Measurements from ENCODE around the gene KRTAP10-11. TPM values are rescaled to one million over a fixed set of nuclear protein-coding genes. Genes with fewer than 3 reads are reported as not detected.
A peak's percentile ranks its signal among the peaks of the same experiment; 100 is the strongest.

KRTAP10-11 gene
- total RNA-seq, 2 donors from 2014 or later = not detected

- H3K27ac ChIP-seq = no peak overlapping the region
- no peak for TF ChIP-seq CTCF (IDR thresholded peaks at IDR 0.05)
- no peaks in the 10 kb centered on the region for H3K27me3 ChIP-seq
- H3K9me3 ChIP-seq = no peaks in the 10 kb centered on the region
- H3K4me3 ChIP-seq = no peak overlapping the region
- intact Hi-C loops (cut with DNase I) = no loop called here
- H3K9ac ChIP-seq (ENCODE audit: low read depth in 2 of 2, low read length in 2 of 2) = no peak overlapping the region
- H3K36me3 ChIP-seq = no peaks in the 10 kb centered on the region
- peak; percentile 34 for DNase-seq
- H3K4me1 ChIP-seq = no peaks in the 10 kb centered on the region
These were observed 27.7 kb upstream of the KRTAP10-11 start for GRCh38 chr21:44618504-44618903.

GRCh38 chr21:44618909-44619308 is 27.3 kb upstream of the KRTAP10-11 start:
- intact Hi-C loops (cut with DNase I) = no loop called here
- H3K27ac ChIP-seq = peak overlapping the region; percentile 3
- no peaks in the 10 kb centered on the region for H3K27me3 ChIP-seq
- no peaks in the 10 kb centered on the region for H3K4me1 ChIP-seq
- H3K36me3 ChIP-seq = no peaks in the 10 kb centered on the region
- H3K9me3 ChIP-seq = no peaks in the 10 kb centered on the region
- peak; percentile 35 for DNase-seq
- TF ChIP-seq CTCF (IDR thresholded peaks at IDR 0.05) = no peak
- H3K4me3 ChIP-seq = no peak overlapping the region
- H3K9ac ChIP-seq (ENCODE audit: low read depth in 2 of 2, low read length in 2 of 2) = no peak overlapping the region

GRCh38 chr21:44619886-44620285 is 26.3 kb upstream of the KRTAP10-11 start:
- no peak for TF ChIP-seq CTCF (IDR thresholded peaks at IDR 0.05)
- no peak for DNase-seq
- no peaks in the 10 kb centered on the region for H3K9me3 ChIP-seq
- no peaks in the 10 kb centered on the region for H3K36me3 ChIP-seq
- H3K9ac ChIP-seq (ENCODE audit: low read depth in 2 of 2, low read length in 2 of 2) = no peak overlapping the region
- H3K27ac ChIP-seq = no peak overlapping the region
- no peaks in the 10 kb centered on the region for H3K27me3 ChIP-seq
- no peaks in the 10 kb centered on the region for H3K4me1 ChIP-seq
- intact Hi-C loops (cut with DNase I) = no loop called here
- H3K4me3 ChIP-seq = no peak overlapping the region

GRCh38 chr21:44623575-44623974 is 22.6 kb upstream of the KRTAP10-11 start:
- DNase-seq = no peak
- intact Hi-C loops (cut with DNase I) = no loop called here
- no peak for TF ChIP-seq CTCF (IDR thresholded peaks at IDR 0.05)

GRCh38 chr21:44625756-44626155 is 20.5 kb upstream of the KRTAP10-11 start:
- intact Hi-C loops (cut with DNase I) = no loop called here
- DNase-seq = no peak
- H3K36me3 ChIP-seq = no peaks in the 10 kb centered on the region
- H3K9me3 ChIP-seq = no peaks in the 10 kb centered on the region
- H3K27me3 ChIP-seq = no peaks in the 10 kb centered on the region
- no peak overlapping the region for H3K27ac ChIP-seq
- no peaks in the 10 kb centered on the region for H3K4me1 ChIP-seq
- H3K9ac ChIP-seq (ENCODE audit: low read depth in 2 of 2, low read length in 2 of 2) = no peak overlapping the region
- TF ChIP-seq CTCF (IDR thresholded peaks at IDR 0.05) = no peak
- H3K4me3 ChIP-seq = no peak overlapping the region

More at GRCh38 chr21:44623575-44623974, 22.6 kb upstream of the KRTAP10-11 start:
- Histone ChIP-seq H3K27me3 (no peaks in the 10 kb centered on the region), H3K9ac (ENCODE audit: low read depth in 2 of 2, low read length in 2 of 2) (no peak overlapping the region), H3K9me3 (no peaks in the 10 kb centered on the region), H3K27ac (no peak overlapping the region), H3K36me3 (no peaks in the 10 kb centered on the region), H3K4me3 (no peak overlapping the region), H3K4me1 (no peaks in the 10 kb centered on the region)

GRCh38 chr21:44626262-44626661 is 20.0 kb upstream of the KRTAP10-11 start:
- Histone ChIP-seq H3K9ac (ENCODE audit: low read depth in 2 of 2, low read length in 2 of 2) (no peak overlapping the region), H3K9me3 (no peaks in the 10 kb centered on the region), H3K4me1 (no peaks in the 10 kb centered on the region), H3K27ac (no peak overlapping the region), H3K36me3 (no peaks in the 10 kb centered on the region), H3K4me3 (no peak overlapping the region), H3K27me3 (no peaks in the 10 kb centered on the region)
- TF ChIP-seq CTCF (IDR thresholded peaks at IDR 0.05) = no peak
- no peak for DNase-seq
- intact Hi-C loops (cut with DNase I) = no loop called here
